LHCN-M2 (cell line): Measurements from ENCODE around the gene PPP1R13B. TPM values are rescaled to one million over a fixed set of nuclear protein-coding genes. Genes with fewer than 3 reads are reported as not detected.

Source experiments
- DNase-seq: peaks from one replicate; pipeline ENCODE4 v3.0.0-alpha.2; 2012; ENCODE audit warnings: low read depth
- total RNA-seq: library from RNA; depleted of rRNA; stranded (reverse); fragments of >200 nt; gene quantifications from 2 replicates; pipeline ENCODE4 v1.2.3, GENCODE V29; 2014

Gene PPP1R13B
- total RNA-seq, 1 experiment from 2014 or later: 1.4 TPM

DNA sequence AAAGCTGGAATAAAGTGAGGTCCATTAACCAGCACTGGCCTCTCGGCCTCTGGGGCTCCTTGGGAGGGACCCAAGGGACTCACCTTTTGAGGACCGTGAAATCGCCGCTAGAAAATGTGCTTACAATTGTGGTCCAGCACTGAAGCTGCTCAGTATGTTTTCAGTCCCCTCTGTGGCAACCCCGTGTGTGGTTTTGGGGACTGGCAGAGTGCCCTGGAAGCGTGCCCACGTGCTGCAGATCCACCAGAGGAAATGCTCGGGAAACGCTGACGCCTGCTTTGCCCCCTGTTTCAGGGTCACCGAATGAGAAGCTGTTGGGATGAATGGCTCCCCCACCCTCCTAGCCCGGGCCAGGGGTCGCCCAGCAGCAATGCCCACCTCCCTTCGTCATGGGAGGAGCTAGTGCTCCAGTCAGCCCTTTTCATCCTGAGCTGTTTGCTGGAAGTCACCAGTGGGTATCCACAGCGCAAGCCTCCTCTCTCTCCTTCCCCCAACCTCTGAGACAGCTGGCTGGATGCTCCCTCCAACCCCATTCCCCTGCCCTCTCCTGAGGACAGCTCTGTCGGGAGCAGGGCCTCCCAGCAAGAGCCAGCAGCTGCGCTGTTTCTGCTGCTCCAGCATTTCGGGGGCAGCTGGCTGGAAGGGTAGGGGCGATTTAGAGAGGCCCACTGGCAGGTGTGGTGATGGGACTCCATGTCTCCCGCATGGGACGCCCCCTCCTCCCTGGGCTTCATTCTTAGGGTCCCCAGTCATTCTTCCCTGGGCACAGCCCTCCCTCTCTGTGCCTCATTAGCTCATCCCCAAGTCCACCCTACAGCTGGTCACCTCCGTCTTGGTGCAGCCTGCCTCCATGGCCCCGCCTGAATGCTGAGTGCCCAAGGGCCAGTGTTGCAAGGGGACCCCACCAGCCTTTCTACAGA lies 33.2 kb upstream of the PPP1R13B start:
- peak; percentile 54 for DNase-seq

DNA sequence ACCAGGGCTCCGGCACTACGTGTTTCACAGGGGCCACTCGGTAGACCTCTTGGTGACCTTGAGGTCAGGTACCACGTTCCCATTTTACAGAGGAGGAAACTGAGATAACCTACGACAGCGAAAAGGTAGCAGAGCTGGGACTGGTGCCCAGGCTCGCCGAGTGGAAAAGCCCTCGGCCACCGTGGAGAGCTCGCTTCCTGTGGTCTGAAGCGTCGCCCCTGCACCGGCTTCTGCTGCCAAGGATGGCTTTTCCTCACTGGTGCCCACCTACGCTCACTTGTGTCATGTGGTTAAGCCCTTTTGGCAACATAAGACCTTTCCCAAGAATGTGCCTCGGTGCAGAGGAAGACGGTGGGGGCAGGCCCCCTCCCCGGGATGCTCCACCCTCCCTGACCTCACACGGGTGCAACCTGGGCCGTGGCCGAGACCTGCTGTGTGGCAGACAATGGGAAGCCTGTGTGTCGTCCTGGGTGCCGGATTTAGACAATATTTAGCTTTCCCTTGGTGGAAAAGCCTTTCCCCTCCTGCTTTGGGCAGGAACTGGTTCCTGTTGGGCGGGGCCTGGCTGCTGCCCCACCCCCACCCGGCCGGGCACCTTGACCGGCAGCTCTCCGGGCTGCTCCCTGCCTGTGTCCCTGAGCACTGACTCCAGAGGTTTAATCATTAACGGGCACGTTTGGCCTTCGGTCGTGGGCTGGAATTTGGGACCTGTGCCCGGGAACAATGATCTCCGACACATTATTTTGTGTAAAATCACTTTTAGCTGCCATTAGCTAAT lies 32.4 kb upstream of the PPP1R13B start:
- no peak for DNase-seq

DNA sequence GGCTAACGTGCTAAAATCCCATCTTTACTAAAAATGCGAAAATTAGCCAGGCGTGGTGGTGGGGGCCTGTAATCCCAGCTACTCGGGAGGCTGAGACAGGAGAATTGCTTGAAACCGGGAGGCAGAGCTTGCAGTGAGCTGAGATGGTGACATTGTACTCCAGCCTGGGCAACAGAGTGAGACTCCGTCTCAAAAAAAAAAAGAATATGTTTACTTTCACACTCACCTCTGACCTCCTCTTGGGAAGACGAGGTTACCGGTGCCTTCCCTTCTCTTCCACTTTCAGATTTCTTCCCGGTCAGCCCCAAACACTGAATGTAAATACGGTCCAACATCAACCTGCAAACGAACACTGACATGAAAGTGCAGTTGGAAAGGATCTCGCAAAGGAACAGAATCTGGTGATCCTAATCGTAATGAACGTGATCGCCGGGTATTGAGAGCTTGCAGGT lies 31.8 kb upstream of the PPP1R13B start:
- no peak for DNase-seq

DNA sequence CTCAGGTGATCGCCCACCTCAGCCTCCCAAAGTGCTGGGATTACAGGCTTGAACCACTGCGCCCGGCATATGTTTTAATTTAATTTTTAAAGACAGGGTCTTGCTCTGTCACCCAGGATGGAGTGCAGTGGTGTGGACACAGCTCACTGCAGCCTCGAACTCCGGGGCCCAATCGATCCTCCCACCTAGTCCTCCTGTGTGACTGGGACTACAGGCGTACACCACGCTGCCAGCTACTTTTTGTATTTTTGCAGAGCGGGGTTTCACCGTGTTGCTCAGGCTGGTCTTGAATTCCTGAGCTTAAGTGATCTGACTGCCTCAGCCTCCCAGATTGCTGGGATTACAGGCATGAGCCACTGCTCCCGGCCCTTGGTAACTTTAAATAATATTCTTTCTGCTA lies 30.8 kb upstream of the PPP1R13B start:
- DNase-seq: no peak

DNA sequence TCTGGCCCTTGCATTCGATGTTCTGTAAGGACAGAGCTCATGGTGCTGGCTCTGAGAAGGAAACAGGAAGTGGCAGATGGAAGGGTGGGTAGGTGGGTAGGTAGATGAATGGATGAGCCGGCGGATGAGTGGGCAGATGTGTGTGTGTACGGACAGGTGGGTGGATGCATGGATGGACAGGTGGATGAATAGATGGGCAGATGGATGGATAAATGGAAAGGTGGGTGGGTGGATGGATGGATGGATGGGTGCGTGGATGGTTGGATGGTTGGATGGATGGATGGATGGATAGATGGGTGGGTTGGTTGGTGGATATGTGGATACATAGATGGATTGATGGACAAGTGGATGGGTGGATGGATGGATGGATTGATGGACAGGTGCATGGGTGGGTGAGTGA lies 27.6 kb upstream of the PPP1R13B start:
- no peak for DNase-seq

DNA sequence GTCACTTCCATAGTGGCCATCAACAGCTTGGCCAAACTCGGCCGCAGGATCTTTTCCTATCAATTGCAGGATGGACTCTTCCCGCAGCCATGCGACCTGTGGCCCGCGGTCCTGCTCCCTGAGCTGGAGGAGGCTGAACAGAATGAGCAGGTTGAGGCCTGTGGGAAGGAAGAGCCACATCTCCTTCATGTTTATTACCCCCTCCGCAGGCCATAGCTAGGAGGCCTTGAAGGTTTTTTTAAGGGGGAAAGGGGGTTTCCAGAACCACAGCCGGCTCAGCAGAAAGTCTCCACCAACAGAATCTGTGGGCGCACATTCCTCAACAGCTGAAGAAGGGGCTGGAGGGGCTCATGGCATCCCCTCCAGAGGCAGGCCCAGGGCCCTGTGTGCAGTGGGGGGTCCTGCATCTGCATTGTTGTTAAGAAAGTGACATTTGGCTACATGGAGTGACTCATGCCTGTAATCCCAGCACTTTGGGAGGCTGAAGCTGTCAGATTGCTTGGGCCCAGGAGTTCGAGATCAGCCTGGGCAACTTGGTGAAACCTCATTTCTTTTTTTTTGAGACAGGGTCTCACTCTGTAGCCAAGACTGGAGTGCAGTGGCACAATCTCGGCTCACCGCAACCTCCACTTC lies 25.2 kb upstream of the PPP1R13B start:
- DNase-seq: no peak

DNA sequence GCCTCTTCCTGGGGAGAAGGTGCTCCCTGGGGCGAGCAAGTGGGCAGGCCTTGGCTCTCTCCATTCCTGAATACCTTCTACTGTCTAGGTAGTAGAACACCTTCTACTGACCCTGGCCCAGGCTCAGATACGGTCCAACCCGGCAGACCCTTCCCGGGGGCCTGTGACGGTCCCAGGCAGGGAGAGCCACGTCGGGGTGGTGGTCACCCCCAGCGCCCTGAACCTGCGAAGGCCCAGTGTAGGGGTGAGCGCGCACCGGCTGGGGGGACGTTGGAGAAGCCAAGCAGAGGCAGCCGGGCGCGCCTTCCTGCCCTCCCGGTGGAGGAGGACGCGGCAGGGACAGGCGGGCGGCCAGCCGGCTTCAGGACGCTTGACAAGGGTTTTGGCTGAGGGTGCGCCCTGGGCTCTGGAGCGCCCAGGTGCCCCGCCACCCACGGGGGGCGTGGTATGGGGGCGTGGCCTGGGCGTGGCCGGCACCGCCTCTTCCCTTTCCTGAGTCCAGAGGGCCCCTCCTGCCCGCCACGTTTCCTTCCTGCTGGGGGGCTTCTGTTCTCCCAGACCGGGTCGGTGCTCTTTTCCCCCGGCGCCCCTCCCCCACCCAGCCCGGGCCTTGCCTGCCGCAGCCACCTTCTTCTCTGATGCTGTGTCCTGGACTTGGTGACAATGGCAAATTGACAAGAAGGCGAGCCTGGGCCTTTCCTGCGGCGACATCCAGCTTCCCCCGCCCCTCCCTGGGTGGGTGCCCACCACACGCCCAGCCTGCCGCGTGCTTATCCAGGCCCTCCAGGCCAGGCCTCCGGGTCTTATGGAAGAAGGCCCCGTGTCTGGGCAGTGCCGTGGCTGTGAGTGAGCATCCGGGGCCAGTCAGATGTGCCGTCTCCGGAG lies 24.5 kb upstream of the PPP1R13B start:
- DNase-seq: no peak

DNA sequence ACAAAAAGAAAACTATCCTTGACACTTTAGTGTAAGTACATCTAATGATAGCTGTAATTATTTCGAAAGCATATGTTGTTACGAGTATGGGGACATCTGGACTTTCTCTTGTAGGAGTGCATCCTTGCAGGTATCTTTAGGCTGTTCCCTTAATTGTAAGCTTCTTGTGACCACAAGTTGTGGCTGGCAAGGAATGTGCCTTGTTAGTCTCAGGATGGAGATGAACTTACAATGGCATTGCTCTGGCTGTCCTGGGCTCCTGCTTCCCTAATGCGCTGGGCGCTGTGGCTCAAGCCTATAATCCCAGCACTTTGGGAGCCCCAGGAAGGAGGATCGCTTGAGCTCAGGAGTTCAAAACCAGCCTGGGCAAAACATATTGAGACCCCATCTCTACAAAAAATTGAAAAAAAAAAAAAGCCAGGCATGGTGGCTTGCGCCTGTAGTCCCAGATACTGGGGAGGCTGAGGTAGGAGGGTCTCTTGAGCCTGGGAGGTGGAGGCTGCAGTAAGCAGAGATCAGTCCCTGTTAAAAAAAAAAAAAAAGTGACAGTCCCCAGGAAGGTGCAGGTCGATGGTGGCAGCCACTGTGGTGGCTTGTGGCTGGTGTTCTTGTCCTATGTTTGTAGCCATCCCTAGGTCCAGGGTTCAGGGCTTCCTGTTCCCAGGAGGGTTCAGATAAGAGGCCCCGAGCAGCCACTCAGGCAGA lies 23.7 kb upstream of the PPP1R13B start:
- no peak for DNase-seq

DNA sequence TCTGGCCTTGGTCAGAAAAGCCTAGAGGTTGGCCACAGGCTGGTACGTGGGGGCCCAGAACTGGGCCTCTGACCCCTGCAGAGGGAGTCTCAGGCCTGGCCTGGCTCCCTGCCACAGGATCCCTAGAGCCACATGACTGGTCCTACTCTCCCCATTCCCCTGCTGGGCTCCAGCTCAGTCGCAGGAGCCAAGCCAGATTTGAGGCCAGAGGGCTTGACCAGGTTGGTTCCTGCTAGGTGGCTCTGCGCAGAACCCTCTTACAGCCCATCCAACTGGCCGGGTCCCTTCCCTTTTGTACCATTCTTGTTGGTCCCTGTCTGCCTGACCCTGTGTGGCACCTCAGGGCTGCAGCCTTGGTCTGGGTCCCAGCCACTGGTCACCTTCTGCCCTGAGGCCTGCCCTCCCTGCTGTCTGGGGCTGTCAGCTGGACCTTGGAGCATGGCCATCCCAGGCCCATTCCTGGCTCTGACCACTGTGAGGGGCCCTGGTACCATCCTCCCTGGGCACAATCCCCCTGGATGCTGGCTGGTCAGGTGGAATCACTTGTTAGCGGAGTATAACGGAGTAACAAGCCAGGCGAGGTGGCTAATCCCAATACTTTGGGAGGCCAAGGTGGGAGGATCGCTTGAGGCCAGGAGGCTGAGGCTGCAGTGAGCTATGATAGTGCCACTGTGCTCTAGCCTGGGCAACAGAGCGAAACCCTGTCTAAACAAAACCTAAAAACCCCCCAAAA lies 22.9 kb upstream of the PPP1R13B start:
- DNase-seq: no peak

DNA sequence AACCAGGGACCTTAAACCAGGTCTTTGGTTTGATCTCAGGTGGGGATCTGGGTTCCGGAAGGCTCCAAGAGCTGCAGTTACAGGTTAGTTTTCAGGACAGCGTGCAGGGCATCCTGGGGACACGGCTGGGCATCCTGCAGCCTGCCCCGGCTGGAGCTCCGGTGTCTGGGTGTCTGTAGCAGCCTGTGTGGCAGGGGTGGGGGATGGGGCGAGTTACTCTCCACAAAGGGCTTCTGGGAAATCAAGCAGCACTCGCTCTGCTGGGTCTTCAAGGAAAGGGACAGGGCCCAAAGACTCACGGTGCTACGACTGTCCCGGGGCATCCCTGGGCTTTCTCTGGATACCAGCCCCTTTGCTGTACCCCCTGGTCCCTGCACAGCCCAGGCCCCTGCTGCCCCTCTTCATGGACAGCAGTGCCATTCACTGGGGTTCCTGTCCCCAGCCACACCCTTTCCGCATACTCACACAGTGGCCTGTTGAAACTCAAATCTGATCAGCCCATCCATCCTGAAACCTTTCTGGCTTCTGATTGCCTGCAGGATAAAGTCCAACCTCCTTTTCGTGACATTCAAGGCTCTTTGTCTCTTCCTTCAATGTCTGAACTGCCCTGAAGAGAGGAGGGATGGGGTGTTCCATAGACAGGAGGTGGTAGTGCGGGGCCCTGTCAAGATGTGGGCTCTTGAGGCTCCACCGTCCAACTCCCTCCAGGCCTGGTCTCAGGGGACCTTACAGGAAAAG lies 22.2 kb upstream of the PPP1R13B start:
- DNase-seq: no peak

DNA sequence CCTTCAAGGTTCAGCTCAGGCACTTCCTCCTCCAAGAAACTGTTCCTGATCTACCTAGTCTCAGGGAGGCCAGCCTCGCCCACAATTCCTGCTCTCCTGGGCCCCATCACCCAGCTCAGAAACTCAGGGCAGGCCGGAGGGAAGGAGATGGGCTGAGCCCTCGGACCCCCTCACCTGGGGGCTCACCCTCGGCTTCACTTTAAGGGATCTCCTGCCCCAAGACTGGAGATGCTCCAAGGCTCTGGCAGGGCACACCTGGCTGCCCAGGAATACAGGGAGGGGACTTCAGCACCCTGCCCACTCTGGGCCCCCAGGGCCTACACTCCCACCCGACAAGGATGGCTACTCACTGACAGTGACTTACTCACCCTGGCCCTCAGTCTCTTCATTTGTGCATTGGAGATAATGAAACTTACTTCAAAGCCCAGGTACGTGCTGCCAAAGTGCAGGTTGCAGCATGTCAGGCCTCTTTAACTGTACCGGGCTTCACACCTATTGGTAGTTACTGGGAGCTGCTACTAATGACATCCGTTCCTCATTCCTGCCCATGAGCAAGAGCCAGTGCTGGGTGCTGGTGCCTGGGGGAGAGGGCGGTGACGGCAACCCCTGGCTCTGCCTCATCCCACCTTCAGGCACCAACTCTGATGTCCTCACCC lies 21.0 kb upstream of the PPP1R13B start:
- no peak for DNase-seq

DNA sequence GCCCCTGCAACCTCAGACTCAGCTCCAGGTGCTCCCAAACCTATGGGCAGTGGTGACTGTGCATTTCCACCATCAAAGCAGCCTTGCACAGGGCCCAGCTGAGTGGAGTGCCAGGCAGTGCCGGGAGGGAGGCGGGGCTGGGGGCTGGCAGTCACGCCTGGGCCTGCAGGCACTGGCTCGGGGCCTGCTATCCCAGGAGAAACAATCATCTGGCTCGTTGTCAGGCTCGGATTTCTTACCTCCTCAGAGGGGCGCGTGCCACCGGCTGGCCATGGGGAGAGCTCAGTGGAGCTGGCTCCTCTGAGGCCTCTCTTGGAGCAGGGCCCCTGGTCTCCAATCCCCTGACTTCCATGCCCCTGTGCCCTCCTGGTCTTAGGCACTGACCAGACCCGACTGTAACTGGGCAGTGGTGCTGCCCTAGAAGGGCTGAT lies 20.2 kb upstream of the PPP1R13B start:
- DNase-seq: no peak

DNA sequence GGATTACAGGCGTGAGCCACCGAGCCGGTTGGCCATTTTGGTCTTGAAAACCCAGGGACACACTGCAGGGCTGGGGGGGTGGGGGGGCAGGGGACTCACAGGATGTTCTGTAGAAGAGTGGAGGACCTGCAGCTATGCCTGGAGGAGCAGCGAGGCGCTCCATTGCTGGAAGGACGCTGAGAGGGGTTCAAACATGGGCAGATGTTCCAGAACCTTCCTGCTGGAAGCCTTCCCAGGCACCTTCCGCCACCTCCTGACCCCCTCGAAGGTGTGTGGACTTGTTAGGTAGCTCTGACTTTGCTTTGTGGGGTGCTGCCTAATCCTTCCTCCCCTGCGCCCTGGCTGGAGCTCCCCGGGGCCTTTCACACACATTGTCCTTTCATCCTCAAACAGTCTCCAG lies 19.6 kb upstream of the PPP1R13B start:
- DNase-seq: no peak

DNA sequence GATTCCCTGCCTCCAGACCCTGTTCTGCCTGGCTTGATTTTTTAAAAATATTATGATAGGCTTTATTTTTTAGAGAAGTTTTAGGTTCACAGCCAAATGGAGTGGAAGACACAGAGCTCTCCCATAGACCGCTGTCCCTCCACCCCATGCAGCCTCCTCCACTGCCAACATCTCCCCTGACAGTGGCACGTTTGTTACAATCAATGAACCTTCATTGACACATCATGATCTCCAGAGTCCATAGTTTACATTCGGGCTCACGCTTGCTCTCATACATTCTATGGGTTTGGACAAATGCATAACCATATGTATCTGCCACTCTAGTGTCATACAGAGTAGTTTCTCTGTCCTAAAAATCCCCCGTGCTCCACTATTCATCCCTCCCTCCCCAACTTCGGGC lies 15.9 kb upstream of the PPP1R13B start:
- no peak for DNase-seq

DNA sequence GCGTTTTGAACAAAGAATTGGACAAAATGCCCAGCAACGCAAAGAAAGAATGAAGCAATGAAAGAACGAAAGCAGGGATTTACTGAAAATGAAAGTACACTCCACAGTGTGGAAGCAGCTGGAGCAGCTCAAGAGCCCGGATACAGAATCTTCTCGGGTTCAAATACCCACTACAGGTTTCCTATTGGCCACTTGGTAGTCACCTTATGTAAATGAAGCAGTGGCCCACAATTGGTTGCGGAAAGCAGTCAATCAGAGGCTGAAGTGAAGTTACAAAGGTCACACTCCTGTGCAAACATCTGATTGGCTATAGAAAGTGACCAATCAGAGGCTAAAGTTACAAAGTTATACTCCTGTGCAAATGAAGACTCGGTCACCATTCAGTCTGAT lies 15.0 kb upstream of the PPP1R13B start:
- DNase-seq: peak; percentile 58

DNA sequence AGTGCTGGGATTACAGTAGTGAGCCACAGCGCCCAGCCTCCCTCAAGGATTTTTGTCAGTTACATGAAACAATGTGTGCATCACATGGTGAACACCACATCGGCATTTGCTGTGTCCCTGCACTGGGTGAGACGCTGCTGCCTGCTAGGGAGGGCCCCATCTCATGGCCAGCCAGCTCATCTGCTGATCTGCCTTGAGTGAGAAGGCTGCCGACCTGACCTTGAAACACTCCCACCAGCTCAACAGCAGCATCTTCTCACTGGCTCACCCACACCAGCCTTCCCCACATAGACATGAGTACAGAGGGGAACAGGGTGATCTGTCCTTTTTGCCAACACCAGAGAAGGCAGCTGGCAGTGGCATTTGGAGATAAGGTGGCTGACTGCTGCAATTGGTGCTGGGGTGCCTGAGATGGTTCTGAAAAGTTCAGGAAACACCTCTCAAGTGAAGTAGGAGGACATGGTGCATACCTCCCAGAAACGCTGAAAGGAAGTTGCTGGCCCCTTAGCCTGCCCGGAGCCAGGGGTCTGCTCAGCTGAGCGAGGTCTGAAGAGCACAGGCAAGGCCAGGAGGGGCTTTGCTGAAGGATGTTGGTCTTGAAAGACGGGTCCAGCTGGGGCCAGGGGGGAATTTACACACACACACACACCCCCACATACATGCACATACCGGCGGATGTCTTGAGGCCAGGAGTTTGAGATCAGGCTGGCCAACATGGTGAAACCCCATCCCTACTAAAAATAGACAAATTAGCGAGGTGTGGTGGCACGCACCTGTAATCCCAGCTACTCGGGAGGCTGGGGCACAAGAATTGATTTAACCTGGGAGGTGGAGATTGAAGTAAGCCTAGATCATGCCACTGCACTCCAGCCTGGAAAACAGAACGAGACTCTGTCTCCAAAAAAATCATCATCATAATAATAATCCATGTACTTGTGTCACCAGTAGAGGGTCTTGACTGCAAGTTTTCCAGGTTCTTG lies 14.3 kb upstream of the PPP1R13B start:
- DNase-seq: no peak
